Measurements from ENCODE around the gene IRX1. TPM values are rescaled to one million over a fixed set of nuclear protein-coding genes. Genes with fewer than 3 reads are reported as not detected.

The IRX1 gene
- total and polyA plus RNA-seq, 2 of the 8 experiments (the other 6 are each of a cell fraction or from before 2014, with no cell fraction given) = 2.6 to 3.9 TPM

DNA sequence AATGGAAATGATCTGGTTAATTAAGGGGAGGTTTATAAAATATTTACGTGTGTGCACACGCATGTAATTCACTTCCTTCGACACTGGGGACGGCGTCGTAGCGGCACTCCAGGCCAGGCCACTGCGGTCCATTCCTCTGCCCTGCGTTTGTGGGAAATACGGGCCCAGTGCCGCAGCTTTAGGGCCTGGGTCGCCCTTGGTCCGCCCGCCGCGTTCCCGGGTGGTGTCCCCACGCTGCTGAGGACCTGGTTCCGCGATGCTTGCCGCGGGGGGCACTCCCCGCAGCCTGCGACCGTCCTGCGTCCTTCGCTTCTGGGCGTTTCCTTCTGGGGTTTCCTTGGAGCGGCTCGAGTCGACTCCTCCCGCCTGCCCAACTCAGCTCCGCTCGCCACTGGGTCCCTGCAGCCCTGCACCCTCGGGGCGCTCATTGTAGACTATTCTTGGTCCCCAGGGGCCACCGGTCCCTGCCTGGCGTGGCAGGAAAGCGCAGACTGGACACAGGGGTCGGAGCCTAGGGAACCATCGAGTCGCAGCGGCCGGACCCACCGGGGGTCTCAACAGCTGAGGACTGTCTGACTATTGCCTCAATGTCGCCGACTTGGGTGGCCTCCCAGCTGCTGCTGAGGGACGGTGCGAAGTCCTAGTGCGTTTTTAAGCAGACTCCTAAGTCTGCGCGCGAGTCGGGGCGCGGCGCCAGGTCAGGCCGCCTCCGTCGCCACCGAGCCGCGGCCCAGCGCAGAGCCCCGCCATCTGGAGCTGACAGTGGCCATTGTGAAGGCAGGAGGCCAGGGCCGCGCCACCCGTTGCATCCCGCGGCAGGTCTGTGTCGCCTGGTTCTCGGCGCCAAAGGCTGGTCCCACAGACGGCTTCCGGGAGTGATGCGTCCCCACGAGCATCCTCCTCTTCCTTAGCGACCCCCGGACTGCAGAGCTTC lies 4.4 kb upstream of the IRX1 start (continued):
- TF ChIP-seq RAD21 (IDR thresholded peaks at IDR 0.05 in 1 of 2, conservative IDR thresholded peaks at IDR 0.05 in 1 of 2; ENCODE audit: low read depth in 2 of 2, low read length in 2 of 2) (peak in 1 of 2 experiments; percentile 19; a peak in 1 of 4 replicates), TAF1 (IDR thresholded peaks at IDR 0.05; ENCODE audit: low read depth, low read length) (no peak), EZH2 (IDR thresholded peaks at IDR 0.05; ENCODE audit: low read depth, low read length, severe bottlenecking) (peak; percentile 97), CTBP2 (IDR thresholded peaks at IDR 0.05; ENCODE audit: borderline replicate concordance, insufficient read depth, insufficient read length, low read length) (no peak), CEBPB (IDR thresholded peaks at IDR 0.05; ENCODE audit: low read depth, low read length) (no peak), RXRA (IDR thresholded peaks at IDR 0.05; ENCODE audit: insufficient read depth, low read depth, low read length) (no peak), ZNF274 (IDR thresholded peaks at IDR 0.05; ENCODE audit: borderline replicate concordance, extremely low read depth, low read length) (no peak), RBBP5 (IDR thresholded peaks at IDR 0.05; ENCODE audit: borderline replicate concordance, low read depth, low read length) (no peak), BRCA1 (IDR thresholded peaks at IDR 0.05; ENCODE audit: low read depth, low read length) (no peak), JUN (IDR thresholded peaks at IDR 0.05; ENCODE audit: low read depth, low read length) (no peak), GABPA (IDR thresholded peaks at IDR 0.05; ENCODE audit: borderline replicate concordance, insufficient read depth, low read length) (no peak), KDM4A (IDR thresholded peaks at IDR 0.05; ENCODE audit: low read depth, low read length, severe bottlenecking) (peak; percentile 50), TCF12 (IDR thresholded peaks at IDR 0.05; ENCODE audit: low read depth, low read length) (no peak), PHF8 (conservative IDR thresholded peaks at IDR 0.05; ENCODE audit: low read depth, low read length) (no peak), RNF2 (IDR thresholded peaks at IDR 0.05; ENCODE audit: borderline replicate concordance, low read depth, low read length, missing control alignments, poor library complexity, severe bottlenecking) (peak; percentile 50)
- TF ChIP-seq, protein P1, sequence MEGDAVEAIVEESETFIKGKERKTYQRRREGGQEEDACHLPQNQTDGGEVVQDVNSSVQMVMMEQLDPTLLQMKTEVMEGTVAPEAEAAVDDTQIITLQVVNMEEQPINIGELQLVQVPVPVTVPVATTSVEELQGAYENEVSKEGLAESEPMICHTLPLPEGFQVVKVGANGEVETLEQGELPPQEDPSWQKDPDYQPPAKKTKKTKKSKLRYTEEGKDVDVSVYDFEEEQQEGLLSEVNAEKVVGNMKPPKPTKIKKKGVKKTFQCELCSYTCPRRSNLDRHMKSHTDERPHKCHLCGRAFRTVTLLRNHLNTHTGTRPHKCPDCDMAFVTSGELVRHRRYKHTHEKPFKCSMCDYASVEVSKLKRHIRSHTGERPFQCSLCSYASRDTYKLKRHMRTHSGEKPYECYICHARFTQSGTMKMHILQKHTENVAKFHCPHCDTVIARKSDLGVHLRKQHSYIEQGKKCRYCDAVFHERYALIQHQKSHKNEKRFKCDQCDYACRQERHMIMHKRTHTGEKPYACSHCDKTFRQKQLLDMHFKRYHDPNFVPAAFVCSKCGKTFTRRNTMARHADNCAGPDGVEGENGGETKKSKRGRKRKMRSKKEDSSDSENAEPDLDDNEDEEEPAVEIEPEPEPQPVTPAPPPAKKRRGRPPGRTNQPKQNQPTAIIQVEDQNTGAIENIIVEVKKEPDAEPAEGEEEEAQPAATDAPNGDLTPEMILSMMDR (IDR thresholded peaks at IDR 0.05; ENCODE audit: control extremely low read depth in 1 of 3, insufficient read depth in 1 of 3, low read depth in 1 of 3, low read length in 3 of 3) = peak in 1 of 3 experiments; percentile 12; a peak in 1 of 4 replicates
- TF ChIP-seq, protein P2, sequence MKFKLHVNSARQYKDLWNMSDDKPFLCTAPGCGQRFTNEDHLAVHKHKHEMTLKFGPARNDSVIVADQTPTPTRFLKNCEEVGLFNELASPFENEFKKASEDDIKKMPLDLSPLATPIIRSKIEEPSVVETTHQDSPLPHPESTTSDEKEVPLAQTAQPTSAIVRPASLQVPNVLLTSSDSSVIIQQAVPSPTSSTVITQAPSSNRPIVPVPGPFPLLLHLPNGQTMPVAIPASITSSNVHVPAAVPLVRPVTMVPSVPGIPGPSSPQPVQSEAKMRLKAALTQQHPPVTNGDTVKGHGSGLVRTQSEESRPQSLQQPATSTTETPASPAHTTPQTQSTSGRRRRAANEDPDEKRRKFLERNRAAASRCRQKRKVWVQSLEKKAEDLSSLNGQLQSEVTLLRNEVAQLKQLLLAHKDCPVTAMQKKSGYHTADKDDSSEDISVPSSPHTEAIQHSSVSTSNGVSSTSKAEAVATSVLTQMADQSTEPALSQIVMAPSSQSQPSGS (IDR thresholded peaks at IDR 0.05; ENCODE audit: low read length) = no peak
